Measurements from ENCODE around the gene NFATC1.

NFATC1 gene

DNA sequence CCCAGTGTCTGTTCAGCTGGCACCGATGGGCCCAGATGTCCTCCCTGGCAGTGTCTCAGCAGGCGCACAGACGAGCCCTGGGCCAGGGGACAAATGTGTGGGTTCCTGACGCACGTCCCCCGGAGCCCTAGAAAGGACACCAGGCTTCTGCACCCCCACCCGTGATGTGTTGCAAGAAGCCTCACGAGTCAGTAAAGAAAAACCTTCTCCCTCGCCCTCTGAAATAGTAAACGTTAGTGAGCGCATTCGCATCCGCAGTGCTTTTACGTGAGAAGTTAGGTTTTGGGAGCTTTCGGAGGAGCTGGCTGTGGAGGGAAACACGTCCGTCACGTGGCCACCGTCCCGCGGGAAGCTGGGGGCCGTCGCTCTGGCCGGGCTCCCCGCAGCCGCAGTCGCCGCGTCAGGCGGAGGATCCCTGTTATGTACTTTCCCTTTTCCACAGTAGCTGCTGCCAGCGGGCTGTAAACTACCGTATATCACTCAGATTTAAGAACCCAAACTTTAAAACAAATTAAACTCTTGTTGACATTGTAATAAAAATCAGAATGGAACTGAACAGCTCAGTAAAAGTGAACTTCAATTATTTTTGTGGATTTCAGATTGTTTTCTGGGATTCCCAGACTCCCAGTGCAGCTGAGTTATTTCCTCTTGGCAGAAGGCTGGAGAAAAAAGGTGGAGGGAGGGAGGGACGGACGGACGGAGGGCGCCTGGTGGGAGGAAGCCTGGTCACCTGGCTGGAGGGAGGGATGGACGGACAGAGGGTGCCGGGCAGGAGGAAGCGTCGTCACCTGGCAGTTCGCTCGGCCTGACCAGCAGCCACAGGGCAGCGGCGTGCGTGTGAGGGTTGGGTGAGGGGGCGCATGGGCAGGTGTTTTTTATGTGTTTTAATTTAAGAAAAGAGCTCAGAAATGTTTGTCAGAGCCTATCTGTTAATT, 112.1 kb downstream of the NFATC1 start:
- Histone ChIP-seq H3K23ac (ENCODE audit: low read depth, low read length, poor library complexity) (peak overlapping the region; percentile 83), H2BK12ac (ENCODE audit: low read length) (peak overlapping the region; percentile 24), H3K4ac (ENCODE audit: low read length) (no peak overlapping the region), H3K27ac (replicated peaks; ENCODE audit: low read length) (no peak overlapping the region), H3K14ac (ENCODE audit: low read length) (no peak overlapping the region), H3K4me1 (ENCODE audit: control insufficient read depth in 2 of 2, insufficient read depth in 1 of 2, low read depth in 1 of 2, low read length in 2 of 2) (peaks cover 3 to 17% of the 10 kb centered on the region in 2 donors), H3K9me3 (replicated peaks in 1 of 2; ENCODE audit: control insufficient read depth in 2 of 2, insufficient read depth in 1 of 2, low read depth in 1 of 2, low read length in 2 of 2) (no peaks in the 10 kb centered on the region), H3K27me3 (ENCODE audit: control insufficient read depth in 3 of 3, insufficient read depth in 3 of 3, low read depth in 1 of 3, low read length in 3 of 3) (peaks cover 0 to 15% (median 3%) of the 10 kb centered on the region in 3 experiments), H3K4me3 (ENCODE audit: low read length in 2 of 2) (peak overlapping the region in 1 of 2 donors; percentile 49), H4K91ac (ENCODE audit: low read depth, low read length, poor library complexity) (peak overlapping the region; percentile 93), H3K79me1 (ENCODE audit: low read depth, low read length) (no peaks in the 10 kb centered on the region), H3K36me3 (replicated peaks in 1 of 2; ENCODE audit: control insufficient read depth in 2 of 2, insufficient read depth in 2 of 2, low read length in 2 of 2) (no peaks in the 10 kb centered on the region), H2AK5ac (ENCODE audit: low read depth, low read length) (peak overlapping the region; percentile 76), H2BK5ac (ENCODE audit: low read length) (no peak overlapping the region), H2BK15ac (ENCODE audit: low read length) (peak overlapping the region; percentile 95), H4K8ac (ENCODE audit: low read depth, low read length) (peak overlapping the region; percentile 54), H3K18ac (ENCODE audit: low read length) (peak overlapping the region; percentile 96), H2BK120ac (ENCODE audit: low read depth, low read length) (peak overlapping the region; percentile 76), H3K4me2 (ENCODE audit: insufficient read depth, low read length, poor library complexity, severe bottlenecking) (peak overlapping the region; percentile 44), H2AFZ (ENCODE audit: low read length) (peak overlapping the region; percentile 93), H3K9ac (ENCODE audit: low read depth, low read length, poor library complexity) (peak overlapping the region; percentile 78)
- no CpG with 5 or more reads among the region's 46 CpGs for WGBS, 2 donors (ENCODE audit: extremely low coverage in 2 of 2, insufficient read length in 2 of 2, insufficient replicate concordance in 1 of 2)
- DNase-seq (ENCODE audit: low spot score): no peak

DNA sequence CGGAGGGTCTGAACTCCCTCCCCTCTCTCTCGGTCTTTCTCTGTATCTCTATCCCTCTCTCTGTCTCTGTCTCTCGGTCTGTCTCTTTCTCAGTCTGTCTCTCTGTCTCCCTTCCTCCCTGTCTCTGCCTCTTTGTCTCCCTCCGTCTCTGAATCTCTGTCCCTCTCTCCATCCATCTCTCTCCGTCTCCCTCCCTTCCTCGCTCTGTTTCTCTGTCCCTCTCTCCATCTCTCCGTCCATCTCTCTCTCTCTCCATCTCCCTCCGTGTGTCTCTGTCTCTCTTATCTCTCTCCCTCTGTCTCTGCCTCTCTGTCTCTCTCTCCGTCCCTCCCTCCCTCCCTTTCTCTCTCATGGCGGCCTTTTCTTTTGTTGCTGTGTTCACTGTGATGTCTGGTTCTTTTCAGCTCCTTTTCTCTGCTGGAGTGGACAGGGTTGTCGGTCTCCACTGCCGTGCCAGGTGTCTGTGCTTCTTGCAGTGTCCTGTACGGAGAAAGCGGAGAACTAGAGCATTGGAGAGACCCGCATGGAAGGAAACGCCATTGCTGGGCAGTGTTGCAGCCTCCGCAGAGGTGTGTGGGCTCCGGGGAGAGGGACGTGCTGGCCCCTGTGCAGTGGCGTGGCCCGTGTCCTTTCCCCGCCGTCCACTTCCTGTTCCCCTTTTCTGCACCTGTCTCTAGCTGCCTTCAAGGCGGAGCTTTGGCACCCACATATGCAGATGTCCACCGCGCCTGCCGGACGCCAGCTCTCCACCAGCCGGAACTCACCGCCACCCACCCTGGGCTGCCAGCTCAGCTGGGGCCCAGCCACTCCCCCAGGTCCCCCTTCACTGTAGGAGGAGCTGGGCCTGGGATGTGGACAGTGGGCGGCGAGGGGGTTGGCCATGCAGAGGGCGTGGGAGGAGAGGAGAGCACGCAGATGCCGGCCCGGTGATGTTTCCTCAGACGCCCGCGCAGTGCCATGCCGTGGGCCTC, 113.1 kb downstream of the NFATC1 start:
- Histone ChIP-seq H2BK12ac (ENCODE audit: low read length) (no peak overlapping the region), H3K27ac (replicated peaks; ENCODE audit: low read length) (no peak overlapping the region), H3K9ac (ENCODE audit: low read depth, low read length, poor library complexity) (no peak overlapping the region), H3K23ac (ENCODE audit: low read depth, low read length, poor library complexity) (no peak overlapping the region), H3K36me3 (replicated peaks in 1 of 2; ENCODE audit: control insufficient read depth in 2 of 2, insufficient read depth in 2 of 2, low read length in 2 of 2) (no peaks in the 10 kb centered on the region), H3K4me1 (ENCODE audit: control insufficient read depth in 2 of 2, insufficient read depth in 1 of 2, low read depth in 1 of 2, low read length in 2 of 2) (peaks cover 3 to 17% of the 10 kb centered on the region in 2 donors), H2BK5ac (ENCODE audit: low read length) (no peak overlapping the region), H3K14ac (ENCODE audit: low read length) (no peak overlapping the region), H3K4ac (ENCODE audit: low read length) (no peak overlapping the region), H3K9me3 (replicated peaks in 1 of 2; ENCODE audit: control insufficient read depth in 2 of 2, insufficient read depth in 1 of 2, low read depth in 1 of 2, low read length in 2 of 2) (peaks cover 0 to 3% of the 10 kb centered on the region in 2 donors), H2AK5ac (ENCODE audit: low read depth, low read length) (peak overlapping the region; percentile 16), H4K91ac (ENCODE audit: low read depth, low read length, poor library complexity) (peak overlapping the region; percentile 40), H3K79me1 (ENCODE audit: low read depth, low read length) (peaks cover 4% of the 10 kb centered on the region), H3K27me3 (ENCODE audit: control insufficient read depth in 3 of 3, insufficient read depth in 3 of 3, low read depth in 1 of 3, low read length in 3 of 3) (peaks cover 0 to 15% (median 0%) of the 10 kb centered on the region in 3 experiments), H3K4me3 (ENCODE audit: low read length in 2 of 2) (peak overlapping the region in 1 of 2 donors; percentile 27), H3K18ac (ENCODE audit: low read length) (no peak overlapping the region), H2BK120ac (ENCODE audit: low read depth, low read length) (no peak overlapping the region), H2AFZ (ENCODE audit: low read length) (no peak overlapping the region), H2BK15ac (ENCODE audit: low read length) (peak overlapping the region; percentile 11), H3K4me2 (ENCODE audit: insufficient read depth, low read length, poor library complexity, severe bottlenecking) (peak overlapping the region; percentile 23), H4K8ac (ENCODE audit: low read depth, low read length) (no peak overlapping the region)
- DNase-seq (ENCODE audit: low spot score): no peak
- WGBS, 2 donors (ENCODE audit: extremely low coverage in 2 of 2, insufficient read length in 2 of 2, insufficient replicate concordance in 1 of 2): 100% methylated on average over 2 of the region's 40 CpGs; no CpG with 5 or more reads in 1 of the 2 donors

DNA sequence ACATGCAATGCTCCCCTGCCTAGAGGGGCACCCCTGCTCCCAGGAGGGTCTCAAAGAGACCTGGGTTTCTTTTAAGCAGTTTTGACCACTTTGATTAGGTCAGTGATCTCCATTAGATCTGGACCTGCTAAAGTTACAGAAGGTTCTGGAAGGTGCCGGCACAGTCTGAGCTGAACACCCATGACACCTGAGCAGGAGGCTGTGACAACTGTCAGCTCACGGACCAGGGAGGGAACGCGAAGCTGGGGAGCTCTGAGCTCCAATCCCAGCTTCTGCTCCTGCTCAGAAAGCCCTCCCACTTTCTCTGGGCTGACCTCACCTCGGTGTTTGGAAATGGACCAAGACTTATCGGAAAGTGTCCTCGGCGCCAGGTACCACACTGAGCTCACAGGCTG, 113.8 kb downstream of the NFATC1 start:
- Histone ChIP-seq H3K4ac (ENCODE audit: low read length) (no peak overlapping the region), H2BK120ac (ENCODE audit: low read depth, low read length) (no peak overlapping the region), H3K79me1 (ENCODE audit: low read depth, low read length) (peaks cover 4% of the 10 kb centered on the region), H4K91ac (ENCODE audit: low read depth, low read length, poor library complexity) (no peak overlapping the region), H2AK5ac (ENCODE audit: low read depth, low read length) (peak overlapping the region; percentile 16), H2BK15ac (ENCODE audit: low read length) (no peak overlapping the region), H3K4me1 (ENCODE audit: control insufficient read depth in 2 of 2, insufficient read depth in 1 of 2, low read depth in 1 of 2, low read length in 2 of 2) (peaks cover 3 to 17% of the 10 kb centered on the region in 2 donors), H3K4me2 (ENCODE audit: insufficient read depth, low read length, poor library complexity, severe bottlenecking) (no peak overlapping the region), H2AFZ (ENCODE audit: low read length) (no peak overlapping the region), H3K23ac (ENCODE audit: low read depth, low read length, poor library complexity) (no peak overlapping the region), H3K14ac (ENCODE audit: low read length) (no peak overlapping the region), H2BK12ac (ENCODE audit: low read length) (no peak overlapping the region), H3K27ac (replicated peaks; ENCODE audit: low read length) (no peak overlapping the region), H3K18ac (ENCODE audit: low read length) (no peak overlapping the region), H3K36me3 (replicated peaks in 1 of 2; ENCODE audit: control insufficient read depth in 2 of 2, insufficient read depth in 2 of 2, low read length in 2 of 2) (no peaks in the 10 kb centered on the region), H3K9me3 (replicated peaks in 1 of 2; ENCODE audit: control insufficient read depth in 2 of 2, insufficient read depth in 1 of 2, low read depth in 1 of 2, low read length in 2 of 2) (peaks cover 0 to 3% of the 10 kb centered on the region in 2 donors), H2BK5ac (ENCODE audit: low read length) (no peak overlapping the region), H3K27me3 (ENCODE audit: control insufficient read depth in 3 of 3, insufficient read depth in 3 of 3, low read depth in 1 of 3, low read length in 3 of 3) (peaks cover 0 to 15% (median 0%) of the 10 kb centered on the region in 3 experiments), H3K4me3 (ENCODE audit: low read length in 2 of 2) (no peak overlapping the region), H4K8ac (ENCODE audit: low read depth, low read length) (no peak overlapping the region), H3K9ac (ENCODE audit: low read depth, low read length, poor library complexity) (no peak overlapping the region)
- WGBS, 2 donors (ENCODE audit: extremely low coverage in 2 of 2, insufficient read length in 2 of 2, insufficient replicate concordance in 1 of 2): no CpG with 5 or more reads among the region's 8 CpGs
- DNase-seq (ENCODE audit: low spot score): no peak

All from neuronal stem cell (in vitro differentiated cells).